ENCODE measurements around the gene HACD2.
"Not testable (repeated sequence)": the region's sequence is repeated elsewhere in the genome, so short reads cannot be mapped to it uniquely, and the experiment has no call there.

Gene HACD2

DNA sequence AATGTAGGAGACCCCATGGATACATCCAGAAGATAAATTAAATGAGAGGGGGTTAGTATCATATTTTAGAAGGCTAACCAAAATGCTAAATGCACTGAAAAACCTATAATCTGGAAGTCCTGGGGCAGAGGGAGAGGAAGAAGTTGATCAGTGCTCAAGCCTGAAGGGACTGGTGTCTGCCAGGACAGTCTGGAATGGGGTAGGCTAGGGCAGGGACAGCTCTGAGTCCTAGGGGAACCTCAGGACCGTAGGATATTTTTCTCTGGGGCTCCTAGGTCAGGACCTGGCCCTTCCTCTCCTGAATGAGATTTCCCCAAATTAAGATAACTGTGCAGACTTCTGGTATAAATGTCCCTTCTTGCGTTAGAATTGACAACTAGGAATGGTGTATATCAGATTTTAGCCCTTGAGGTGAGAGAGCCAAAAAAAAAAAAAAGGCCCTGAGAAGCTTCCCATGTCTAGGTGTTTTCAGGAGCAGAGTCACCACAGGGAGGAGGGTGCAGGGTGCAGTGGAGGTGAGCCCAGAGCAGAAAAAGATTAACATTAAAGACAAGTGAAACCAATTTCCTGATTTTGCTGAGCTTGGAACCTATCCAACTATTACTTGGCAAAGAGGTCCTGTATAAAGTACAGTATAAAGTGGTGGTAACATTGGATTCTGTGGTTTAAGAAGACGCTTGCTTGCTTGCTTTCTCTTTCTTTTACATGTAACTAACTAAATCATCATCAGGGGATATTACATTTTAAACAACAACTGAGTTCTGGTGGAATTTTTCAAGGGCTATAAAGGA is 63.5 kb downstream of the HACD2 start:
- no peak for DNase-seq

DNA sequence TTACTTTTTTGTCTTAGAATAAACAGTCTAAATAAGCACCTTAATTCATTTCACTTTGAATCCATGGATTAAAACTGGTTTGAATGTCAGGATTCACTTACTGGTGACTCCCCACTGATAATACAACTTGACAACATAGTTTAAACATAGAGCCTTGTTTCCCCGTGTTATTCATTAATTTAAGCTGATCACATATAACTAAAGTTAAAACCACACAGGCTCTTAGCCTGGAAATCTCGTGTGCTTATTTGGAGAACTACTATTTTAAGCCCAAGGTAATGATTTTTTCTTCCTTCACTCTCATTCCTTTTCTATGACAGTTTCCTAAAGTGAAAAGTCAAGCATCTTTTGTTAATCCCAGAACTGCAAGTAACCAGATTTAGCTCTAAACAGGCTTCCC is 64.2 kb downstream of the HACD2 start:
- DNase-seq, result no peak

DNA sequence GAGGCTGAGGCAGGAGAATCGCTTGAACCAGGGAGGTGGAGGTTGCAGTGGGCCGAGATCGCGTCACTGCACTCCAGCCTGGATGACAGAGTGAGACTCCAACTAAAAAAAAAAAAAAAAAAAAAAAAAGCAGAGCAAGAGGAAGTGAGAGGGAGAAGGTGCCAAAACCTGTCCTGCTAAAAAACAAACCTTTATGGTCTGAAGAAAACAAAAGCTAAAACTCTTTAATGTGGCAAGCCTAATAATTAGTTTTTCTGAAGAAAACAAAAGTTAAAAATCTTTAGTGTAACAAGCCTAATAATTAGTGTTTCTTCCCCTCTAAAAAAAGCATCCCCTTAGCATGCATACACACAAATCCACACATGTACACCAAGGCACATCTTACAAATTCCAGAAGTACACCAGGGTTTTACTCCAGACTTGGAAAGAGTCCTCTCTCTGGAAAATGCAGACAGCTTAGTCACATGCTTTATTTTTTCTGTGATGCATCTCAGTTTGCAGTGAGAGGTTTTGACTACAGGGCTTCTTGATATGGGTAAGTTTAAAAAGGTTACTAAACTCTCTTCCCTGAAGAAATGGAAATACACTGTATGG is 65.9 kb downstream of the HACD2 start:
- DNase-seq, result no peak

DNA sequence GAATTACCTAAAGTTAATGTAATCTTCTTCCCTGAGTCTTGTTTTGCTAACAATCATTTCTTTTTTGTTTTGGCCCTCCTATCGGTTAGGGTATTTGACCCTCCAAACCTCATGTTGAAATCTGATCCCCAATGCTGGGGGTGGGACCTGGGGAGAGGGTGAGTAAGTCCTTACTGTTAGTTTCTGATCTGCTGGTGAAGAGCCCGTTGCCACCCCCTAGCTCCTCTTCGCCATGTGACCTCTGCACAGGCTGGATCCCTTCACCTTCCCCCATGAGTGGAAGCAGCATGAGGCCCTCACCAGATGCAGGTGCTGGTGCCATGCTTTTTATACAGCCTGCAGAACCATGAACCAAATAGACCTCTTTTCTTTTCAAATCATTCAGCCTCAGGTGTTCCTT is 73.1 kb downstream of the HACD2 start:
- no peak for DNase-seq

GRCh38 chr3:123511084-123511483 is 73.8 kb downstream of the HACD2 start:
- no peak for DNase-seq

DNA sequence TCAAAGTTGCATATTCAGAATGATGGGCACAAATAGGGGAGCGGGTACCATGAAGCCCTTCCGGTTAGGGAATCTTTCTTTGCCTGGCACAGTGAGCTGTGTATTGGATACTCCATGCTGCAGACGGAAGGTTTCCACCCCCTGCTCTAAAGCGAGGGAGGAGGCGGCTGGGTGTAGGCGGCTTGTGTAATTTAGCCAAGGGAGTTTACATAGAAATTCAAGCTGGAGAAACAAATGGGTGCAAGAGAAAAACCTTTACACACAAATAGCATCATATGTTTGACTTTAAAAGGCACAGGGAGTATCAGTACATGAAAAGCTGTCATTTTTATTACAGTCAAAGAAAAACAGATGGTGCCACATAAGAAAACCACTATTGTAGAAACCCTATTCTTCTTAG is 76.7 kb downstream of the HACD2 start:
- DNase-seq, result no peak

DNA sequence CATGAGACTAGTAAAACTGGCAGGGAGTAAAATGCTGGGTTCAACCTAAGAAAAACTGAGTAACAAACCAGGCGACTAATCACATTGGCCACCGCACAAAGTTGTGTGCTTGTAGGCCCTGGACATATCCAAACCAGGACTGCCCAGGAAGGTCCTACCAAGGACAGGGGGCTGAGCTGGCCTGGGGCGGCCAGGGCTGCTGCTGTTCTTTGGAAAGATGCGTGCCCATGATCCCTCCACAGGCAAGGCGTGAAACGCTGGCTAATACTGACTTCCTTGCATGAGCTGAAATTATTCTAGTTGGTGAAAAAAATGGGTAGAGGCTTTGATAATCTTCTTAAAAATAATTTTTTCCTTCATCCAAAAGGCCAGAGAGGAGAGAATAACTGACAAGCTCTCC is 79.0 kb downstream of the HACD2 start:
- no peak for DNase-seq

- no peak for DNase-seq
Measured at GRCh38 chr3:123503203-123503602, 81.7 kb downstream of the HACD2 start.

DNA sequence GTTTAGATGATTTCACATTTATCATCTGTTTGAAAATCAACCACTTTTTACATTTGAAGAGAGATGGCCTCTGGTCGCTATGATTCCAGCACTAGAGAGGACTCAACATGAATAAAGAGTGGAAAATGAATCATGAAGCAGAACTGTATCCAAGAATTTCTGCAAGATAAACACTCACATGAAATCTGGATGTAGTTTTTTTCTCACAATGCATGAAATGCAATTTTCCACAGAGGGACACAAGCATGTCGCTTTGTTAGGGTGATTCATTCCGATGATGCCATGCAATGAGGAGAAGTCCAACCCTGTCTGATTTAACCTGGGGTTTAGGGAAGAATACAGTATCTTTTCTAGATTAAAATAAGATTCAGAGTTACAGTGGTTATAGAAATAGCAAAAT is 85.5 kb downstream of the HACD2 start:
- no peak for DNase-seq

DNA sequence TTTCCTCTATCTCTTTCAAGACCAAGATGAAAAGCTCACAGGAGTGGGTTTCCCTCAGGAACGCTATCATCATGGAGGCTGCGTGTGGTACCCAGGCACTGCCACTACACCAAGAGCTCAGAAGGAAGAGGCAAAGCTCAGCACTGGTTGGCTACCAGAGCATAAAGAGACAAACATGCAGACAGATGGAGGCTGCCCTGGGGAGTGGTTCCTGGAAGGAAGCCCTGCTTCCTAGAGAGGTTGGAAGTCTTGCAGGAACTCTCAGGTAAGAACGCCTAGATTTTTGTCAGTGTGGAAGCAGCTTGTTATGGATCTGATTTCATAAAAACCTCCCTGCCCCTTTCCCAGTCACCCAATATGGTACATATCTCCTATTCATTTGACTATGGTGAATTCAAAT is 86.1 kb downstream of the HACD2 start:
- no peak for DNase-seq

GRCh38 chr3:123493912-123494311 is 90.9 kb downstream of the HACD2 start:
- no peak for DNase-seq

DNA sequence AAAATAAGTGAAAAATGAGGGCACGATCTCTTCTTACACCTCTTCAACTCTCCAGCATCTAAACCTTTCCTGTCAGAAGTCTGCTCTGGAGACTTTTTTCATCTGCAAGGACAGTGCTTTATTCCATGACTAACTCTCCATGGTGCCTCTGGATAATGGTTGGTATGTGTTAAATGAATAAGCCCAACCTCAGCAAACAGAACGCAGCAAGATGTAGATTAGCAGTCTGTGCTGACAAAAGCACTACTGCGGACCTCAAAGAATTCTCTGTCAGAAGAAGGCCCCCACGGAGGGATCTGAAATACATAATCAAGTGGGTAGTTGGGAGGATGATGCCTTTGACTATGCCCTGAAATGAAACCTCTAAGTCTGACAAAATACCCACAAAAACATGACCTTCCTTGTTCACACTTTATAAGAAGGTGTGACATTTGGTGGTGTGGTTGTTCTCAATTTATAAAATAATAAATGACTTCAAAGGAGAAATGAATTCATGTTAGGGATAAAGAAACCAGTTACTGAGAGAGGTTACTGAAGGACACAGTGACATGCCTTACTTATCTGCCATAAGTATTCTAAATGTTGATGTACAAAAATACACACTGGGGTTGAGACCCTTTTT is 92.8 kb downstream of the HACD2 start:
- DNase-seq, result no peak

DNA sequence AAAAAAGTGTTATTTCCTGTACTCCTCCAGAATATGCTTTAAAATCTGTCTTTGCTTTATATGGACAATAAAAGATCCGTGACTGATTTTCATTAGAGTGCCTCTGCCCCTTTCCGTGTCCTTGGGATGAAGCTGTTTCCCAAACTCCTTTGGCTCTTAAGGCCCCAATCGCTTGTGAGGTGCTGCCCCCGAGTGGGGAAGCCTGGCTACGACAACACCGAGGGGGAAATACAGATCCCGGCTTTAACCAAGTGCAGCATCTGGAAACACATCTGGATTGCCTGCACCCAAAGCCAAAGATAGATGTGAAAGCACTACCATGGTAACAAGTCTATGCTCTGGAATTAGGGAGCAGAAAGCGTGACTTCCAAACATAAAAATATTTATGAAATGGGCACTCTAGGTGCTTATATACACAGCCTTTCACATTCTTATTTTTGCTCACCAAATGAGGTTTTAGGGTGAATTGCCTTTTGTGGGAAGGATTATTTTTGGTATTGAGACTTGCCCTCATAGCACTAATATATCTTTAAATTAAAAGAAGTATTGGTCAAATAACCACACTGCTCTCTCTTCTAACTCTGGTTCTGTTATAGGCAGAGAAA is 95.4 kb downstream of the HACD2 start:
- peak; percentile 84 for DNase-seq

- no peak for DNase-seq
Measured at GRCh38 chr3:123488645-123489347, 96.1 kb downstream of the HACD2 start.

- not testable (repeated sequence) for DNase-seq
Measured at GRCh38 chr3:123487063-123487462, 97.8 kb downstream of the HACD2 start.

- no peak for DNase-seq
Measured at GRCh38 chr3:123486460-123486859, 98.4 kb downstream of the HACD2 start.

DNA sequence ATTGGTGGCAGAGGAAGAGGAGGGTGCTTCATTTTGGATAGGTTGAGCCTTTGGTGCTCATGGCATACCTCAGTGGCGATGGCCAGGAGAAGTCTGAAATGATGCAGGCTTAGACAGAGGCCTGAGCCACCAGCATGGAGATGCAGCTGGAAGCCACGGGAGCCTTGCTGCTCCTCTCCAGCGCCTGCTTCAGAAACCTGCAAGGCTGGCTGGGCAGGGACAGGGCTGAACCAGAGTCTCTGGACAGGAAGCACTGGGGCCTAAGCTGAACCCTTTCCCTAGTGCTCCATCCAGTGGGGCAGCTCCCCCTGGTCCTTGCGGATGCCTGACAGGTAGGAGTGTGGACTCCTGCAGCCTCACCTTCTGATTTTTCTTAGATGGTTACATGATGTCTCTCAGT is 99.3 kb downstream of the HACD2 start:
- no peak for DNase-seq

DNA sequence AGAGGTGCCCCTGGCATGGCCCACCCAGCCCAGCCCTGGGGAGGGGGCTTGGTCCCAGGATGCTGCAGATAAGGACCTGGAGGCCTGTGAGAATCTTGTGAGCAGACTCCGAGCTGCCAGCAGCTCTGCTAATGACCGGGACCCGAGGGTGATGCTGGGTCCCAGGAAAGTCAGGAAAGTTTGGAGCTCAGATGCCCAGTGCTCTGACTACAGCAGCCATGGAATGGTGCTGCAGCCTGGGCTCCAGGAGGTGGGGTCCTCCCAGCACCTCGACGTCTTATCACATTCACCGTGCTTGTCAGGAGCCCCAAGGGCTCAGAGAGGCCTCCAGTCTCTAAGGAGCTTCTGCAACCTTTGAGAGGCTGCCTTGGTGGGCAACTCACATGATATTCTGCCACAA is 101.7 kb downstream of the HACD2 start:
- no peak for DNase-seq

DNA sequence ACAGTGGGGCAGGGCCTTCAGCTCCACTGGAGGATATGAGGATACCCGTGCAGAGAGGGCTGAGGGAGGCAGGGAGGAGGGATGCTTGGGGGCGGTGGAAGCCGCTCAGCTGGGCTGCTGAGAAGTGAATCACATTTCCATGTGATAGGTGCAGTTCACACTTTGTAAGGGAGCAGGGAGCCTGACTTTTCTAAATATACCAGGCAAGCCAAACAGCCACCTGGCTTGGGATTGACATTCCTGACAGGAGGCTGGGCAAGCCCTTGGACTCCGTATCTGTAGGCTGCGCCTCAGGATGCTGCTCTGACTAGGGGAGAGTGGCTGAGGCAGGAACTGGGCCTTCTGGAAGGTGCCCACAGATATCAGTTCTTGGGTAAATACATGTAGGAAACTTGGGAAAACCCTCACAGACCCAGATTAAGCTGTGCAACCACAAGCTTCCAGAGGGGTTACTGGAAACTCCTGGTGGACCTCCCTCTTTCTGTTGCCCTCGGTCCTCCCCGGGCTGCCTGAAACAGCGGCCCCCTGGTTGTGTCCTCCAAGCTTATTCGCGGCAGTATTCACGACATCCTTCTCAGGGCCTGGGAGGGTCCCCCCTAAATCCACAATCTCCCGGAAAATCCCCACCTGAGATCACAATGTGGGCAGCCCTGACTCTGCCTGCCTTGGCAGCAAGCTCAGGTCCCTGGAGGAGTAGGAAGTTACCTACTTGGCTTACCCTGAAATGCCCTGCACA is 103.0 kb downstream of the HACD2 start:
- DNase-seq, result no peak

- DNase-seq, result no peak
Measured at GRCh38 chr3:123481071-123481470, 103.8 kb downstream of the HACD2 start.

DNA sequence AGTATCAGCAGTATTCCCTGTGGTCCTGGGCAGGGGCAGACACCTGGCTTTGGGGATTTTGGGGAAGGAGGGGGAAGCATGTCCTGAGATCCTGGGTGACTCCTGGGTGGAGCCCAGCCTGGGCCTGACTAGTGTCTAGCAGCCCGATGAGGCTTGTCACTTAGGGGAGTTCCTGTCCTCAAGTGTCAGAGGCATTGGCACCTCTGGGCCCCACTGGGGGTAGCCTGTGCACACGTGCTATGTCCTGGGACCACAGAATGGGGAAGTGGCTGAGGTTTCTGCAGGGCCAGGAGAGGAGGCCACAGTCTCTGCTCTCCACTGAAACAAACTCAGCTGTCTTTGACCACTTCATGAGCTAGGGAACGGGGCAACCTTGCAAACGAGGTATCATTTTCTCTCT is 104.4 kb downstream of the HACD2 start:
- no peak for DNase-seq

- no peak for DNase-seq
Measured at GRCh38 chr3:123479891-123480290, 105.0 kb downstream of the HACD2 start.

DNA sequence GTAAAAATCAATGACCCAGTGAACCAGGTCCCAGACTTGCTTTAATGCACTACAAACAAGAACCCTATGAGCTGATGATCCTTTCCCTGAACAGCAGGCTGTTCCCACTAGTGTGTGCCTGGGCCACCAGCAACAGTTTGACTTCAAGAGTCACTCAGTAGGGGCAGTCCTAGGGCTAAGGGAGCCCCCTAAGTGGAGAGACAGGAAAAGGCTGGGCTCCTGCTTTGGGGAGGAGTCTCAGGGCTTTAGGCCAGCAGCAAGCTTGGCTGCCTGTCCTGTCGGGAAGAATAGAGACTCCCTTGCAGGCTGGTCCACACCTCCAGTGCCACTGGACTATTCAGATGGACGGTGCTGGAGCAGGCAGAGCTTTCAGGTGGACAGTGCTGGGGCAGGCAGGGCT is 106.5 kb downstream of the HACD2 start:
- no peak for DNase-seq
